Measurements from ENCODE around the gene PTOV1.

PTOV1 gene

DNA sequence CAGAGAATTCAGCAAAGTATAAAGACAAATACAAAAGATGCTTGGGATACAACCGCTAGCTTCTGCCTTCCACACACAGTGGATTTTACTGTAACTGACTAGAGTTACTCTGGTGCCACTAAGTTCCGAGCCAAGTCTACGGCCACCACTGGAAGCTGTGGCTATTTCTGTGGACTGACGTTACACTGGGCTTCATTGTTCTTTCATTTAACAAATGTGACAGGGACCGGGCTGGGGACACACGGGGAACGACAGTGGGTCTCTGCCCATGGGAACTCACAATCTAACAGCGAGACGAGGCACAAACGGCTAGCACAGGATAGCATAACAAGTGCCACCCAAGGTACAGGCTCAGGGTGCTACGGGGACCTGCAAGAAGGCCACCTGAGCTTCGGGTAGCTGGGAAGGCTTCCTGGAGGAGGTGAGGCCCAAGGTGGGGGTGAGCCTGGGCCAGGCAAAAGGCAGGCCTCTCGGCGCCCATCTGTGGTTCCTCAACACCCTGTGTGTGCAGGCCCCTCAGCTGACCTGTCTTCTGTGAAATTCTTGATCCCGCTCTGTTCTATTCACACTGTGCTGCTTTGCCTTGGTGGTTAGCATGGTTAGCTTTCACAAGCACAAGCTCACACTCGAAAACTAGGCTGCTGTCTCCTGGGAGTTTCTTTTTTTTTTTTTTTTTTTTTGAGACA is 56.1 kb downstream of the PTOV1 start:
- H3K4me1 ChIP-seq (ENCODE audit: control insufficient read depth, insufficient read depth, low read depth, low read length) = peaks cover 4% of the 10 kb centered on the region
- no peak overlapping the region for H2BK12ac ChIP-seq (ENCODE audit: low read length in 2 of 2)
- no peaks in the 10 kb centered on the region for H3K9me3 ChIP-seq (ENCODE audit: control insufficient read depth, low read length)
- H3K27me3 ChIP-seq (ENCODE audit: control insufficient read depth in 1 of 2, insufficient read depth in 1 of 2, low read length in 2 of 2) = no peaks in the 10 kb centered on the region
- H3K4ac ChIP-seq (ENCODE audit: low read depth in 1 of 2, low read length in 2 of 2) = no peak overlapping the region
- H3K14ac ChIP-seq (ENCODE audit: low read length in 2 of 2) = no peak overlapping the region
- H3K27ac ChIP-seq (ENCODE audit: low read length, poor library complexity, severe bottlenecking) = no peak overlapping the region
- no peak overlapping the region for H2BK15ac ChIP-seq (ENCODE audit: low read depth, poor library complexity, severe bottlenecking)
- no peak overlapping the region for H2AK5ac ChIP-seq (ENCODE audit: low read length, severe bottlenecking)
- peak overlapping the region; percentile 44 for H4K91ac ChIP-seq (ENCODE audit: low read length)
- no peak for DNase-seq
- no peak overlapping the region for H3K9ac ChIP-seq (ENCODE audit: low read length)
- 96% methylated on average over 16 of the region's 16 CpGs for WGBS
- H3K23ac ChIP-seq (ENCODE audit: low read length in 2 of 2) = no peak overlapping the region
- no peak overlapping the region for H3K4me3 ChIP-seq (ENCODE audit: insufficient read depth in 1 of 2, low read depth in 1 of 2, low read length in 2 of 2)
- H4K8ac ChIP-seq (ENCODE audit: low read length) = no peak overlapping the region
- H2BK120ac ChIP-seq (ENCODE audit: low read depth, low read length) = no peak overlapping the region
- peaks cover 32% of the 10 kb centered on the region for H3K79me1 ChIP-seq (replicated peaks; ENCODE audit: low read length, poor library complexity, severe bottlenecking)
- no peak overlapping the region for H2AFZ ChIP-seq (ENCODE audit: low read depth, low read length)
- H3K36me3 ChIP-seq (ENCODE audit: control insufficient read depth in 1 of 2, insufficient read depth in 2 of 2, low read depth in 1 of 2, low read length in 2 of 2) = peaks cover 37 to 43% of the 10 kb centered on the region in 2 experiments
- no peak overlapping the region for H3K18ac ChIP-seq (ENCODE audit: low read depth in 1 of 2, low read length in 2 of 2)
- H2BK5ac ChIP-seq (ENCODE audit: low read depth, low read length, poor library complexity, severe bottlenecking) = no peak overlapping the region
- H3K4me2 ChIP-seq (ENCODE audit: low read length, poor library complexity, severe bottlenecking) = no peak overlapping the region

DNA sequence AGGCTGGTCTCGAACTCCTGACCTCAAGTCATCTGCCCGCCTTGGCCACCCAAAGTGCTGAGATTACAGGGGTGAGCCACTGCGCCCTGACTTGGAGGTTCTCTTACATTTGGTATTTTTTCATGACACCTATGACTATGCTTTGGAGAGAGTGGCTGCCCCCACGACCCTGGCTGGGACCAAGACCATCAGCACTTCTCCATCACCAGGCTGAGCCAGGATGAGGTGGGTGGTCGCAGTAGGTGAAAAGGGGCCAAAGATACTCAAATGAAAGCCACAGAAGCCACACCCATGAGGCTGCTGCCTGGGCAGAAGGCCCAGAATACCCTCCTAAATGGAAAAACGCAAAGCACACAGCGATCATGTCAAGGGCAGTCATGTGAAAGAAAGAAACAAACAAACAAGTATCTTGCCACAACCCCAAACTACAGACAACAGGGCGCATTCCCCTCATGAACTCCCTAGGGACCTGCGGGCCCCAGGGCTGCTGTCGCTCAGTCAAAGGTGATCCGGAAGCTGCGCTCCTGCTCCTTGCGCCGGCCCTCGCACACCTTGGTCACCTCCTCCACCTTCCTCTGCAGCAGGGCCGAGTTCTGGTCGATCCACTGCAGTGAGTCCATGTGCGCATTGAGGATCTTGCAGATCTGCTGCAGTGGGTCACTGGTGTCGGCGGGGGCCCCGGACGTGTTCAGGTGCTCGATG is 56.9 kb downstream of the PTOV1 start:
- Histone ChIP-seq H3K9ac (ENCODE audit: low read length) (no peak overlapping the region), H3K18ac (ENCODE audit: low read depth in 1 of 2, low read length in 2 of 2) (no peak overlapping the region), H3K4me1 (ENCODE audit: control insufficient read depth, insufficient read depth, low read depth, low read length) (peaks cover 4% of the 10 kb centered on the region), H3K4ac (ENCODE audit: low read depth in 1 of 2, low read length in 2 of 2) (no peak overlapping the region), H3K4me3 (ENCODE audit: insufficient read depth in 1 of 2, low read depth in 1 of 2, low read length in 2 of 2) (no peak overlapping the region), H3K27me3 (ENCODE audit: control insufficient read depth in 1 of 2, insufficient read depth in 1 of 2, low read length in 2 of 2) (no peaks in the 10 kb centered on the region), H4K8ac (ENCODE audit: low read length) (no peak overlapping the region), H2BK120ac (ENCODE audit: low read depth, low read length) (no peak overlapping the region), H2AFZ (ENCODE audit: low read depth, low read length) (no peak overlapping the region), H2AK5ac (ENCODE audit: low read length, severe bottlenecking) (no peak overlapping the region), H4K91ac (ENCODE audit: low read length) (no peak overlapping the region), H3K79me1 (replicated peaks; ENCODE audit: low read length, poor library complexity, severe bottlenecking) (peaks cover 37% of the 10 kb centered on the region), H3K23ac (ENCODE audit: low read length in 2 of 2) (no peak overlapping the region), H2BK12ac (ENCODE audit: low read length in 2 of 2) (no peak overlapping the region), H3K14ac (ENCODE audit: low read length in 2 of 2) (no peak overlapping the region), H3K4me2 (ENCODE audit: low read length, poor library complexity, severe bottlenecking) (no peak overlapping the region), H3K36me3 (ENCODE audit: control insufficient read depth in 1 of 2, insufficient read depth in 2 of 2, low read depth in 1 of 2, low read length in 2 of 2) (peaks cover 43 to 49% of the 10 kb centered on the region in 2 experiments), H3K27ac (ENCODE audit: low read length, poor library complexity, severe bottlenecking) (no peak overlapping the region), H2BK15ac (ENCODE audit: low read depth, poor library complexity, severe bottlenecking) (no peak overlapping the region), H3K9me3 (ENCODE audit: control insufficient read depth, low read length) (no peaks in the 10 kb centered on the region), H2BK5ac (ENCODE audit: low read depth, low read length, poor library complexity, severe bottlenecking) (no peak overlapping the region)
- WGBS = 98% methylated on average over 23 of the region's 23 CpGs
- no peak for DNase-seq

DNA sequence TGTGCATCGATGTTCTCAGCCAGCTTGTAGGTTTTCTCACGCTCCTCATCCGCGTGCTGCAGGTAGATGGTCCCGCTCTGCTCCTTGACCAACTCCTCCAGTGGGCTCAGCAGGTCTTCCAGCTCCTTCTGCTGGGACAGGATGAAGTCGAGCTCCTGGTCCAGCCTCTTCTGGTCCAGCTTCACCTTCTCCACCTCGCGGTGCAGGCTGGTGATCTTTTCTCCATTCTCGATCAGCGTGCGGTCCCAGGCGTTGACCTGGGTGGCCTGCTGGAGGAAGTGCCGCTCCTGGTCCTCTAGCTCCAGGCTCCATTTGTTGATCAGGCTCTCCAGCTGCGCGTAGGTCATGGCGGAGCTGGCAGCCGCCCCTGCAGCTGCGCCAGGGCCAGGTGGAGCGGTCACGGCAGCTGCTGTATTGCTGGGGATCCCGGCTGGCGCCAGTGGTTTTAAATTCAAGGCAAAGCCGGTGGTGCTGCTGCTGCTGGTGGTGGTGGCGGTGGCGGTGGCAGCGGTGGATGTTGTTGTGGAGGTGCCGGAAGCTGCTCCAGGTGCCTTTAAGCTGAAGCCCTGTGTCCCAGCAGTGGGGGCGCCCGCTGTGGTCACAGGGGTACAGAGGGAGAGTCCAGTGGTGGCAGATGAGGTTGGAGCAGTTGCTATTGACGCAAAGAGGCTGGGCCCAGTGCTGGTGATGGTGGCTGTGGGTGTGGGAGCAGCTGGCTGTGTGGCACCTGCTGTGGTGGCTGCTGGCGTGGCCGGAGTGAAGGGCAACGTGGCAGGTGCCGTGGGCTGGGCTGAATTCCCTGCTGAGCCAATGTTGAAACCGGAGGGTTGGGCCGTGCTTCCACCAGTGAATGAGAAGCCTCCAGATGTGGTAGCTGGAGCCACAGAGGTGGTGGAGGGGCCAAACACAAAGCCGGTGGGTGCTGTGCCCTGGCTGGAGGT is 57.8 kb downstream of the PTOV1 start:
- H3K27me3 ChIP-seq (ENCODE audit: control insufficient read depth in 1 of 2, insufficient read depth in 1 of 2, low read length in 2 of 2) = no peaks in the 10 kb centered on the region
- H3K79me1 ChIP-seq (replicated peaks; ENCODE audit: low read length, poor library complexity, severe bottlenecking) = peaks cover 41% of the 10 kb centered on the region
- H3K4me3 ChIP-seq (ENCODE audit: insufficient read depth in 1 of 2, low read depth in 1 of 2, low read length in 2 of 2) = no peak overlapping the region
- H2BK120ac ChIP-seq (ENCODE audit: low read depth, low read length) = no peak overlapping the region
- no peak overlapping the region for H4K8ac ChIP-seq (ENCODE audit: low read length)
- no peaks in the 10 kb centered on the region for H3K9me3 ChIP-seq (ENCODE audit: control insufficient read depth, low read length)
- no peak overlapping the region for H3K14ac ChIP-seq (ENCODE audit: low read length in 2 of 2)
- H2BK5ac ChIP-seq (ENCODE audit: low read depth, low read length, poor library complexity, severe bottlenecking) = no peak overlapping the region
- H3K4ac ChIP-seq (ENCODE audit: low read depth in 1 of 2, low read length in 2 of 2) = no peak overlapping the region
- no peak overlapping the region for H3K4me2 ChIP-seq (ENCODE audit: low read length, poor library complexity, severe bottlenecking)
- H3K36me3 ChIP-seq (ENCODE audit: control insufficient read depth in 1 of 2, insufficient read depth in 2 of 2, low read depth in 1 of 2, low read length in 2 of 2) = peaks cover 51 to 58% of the 10 kb centered on the region in 2 experiments
- H2AFZ ChIP-seq (ENCODE audit: low read depth, low read length) = no peak overlapping the region
- 99% methylated on average over 37 of the region's 37 CpGs for WGBS
- H3K23ac ChIP-seq (ENCODE audit: low read length in 2 of 2) = no peak overlapping the region
- peaks cover 4% of the 10 kb centered on the region for H3K4me1 ChIP-seq (ENCODE audit: control insufficient read depth, insufficient read depth, low read depth, low read length)
- H2BK12ac ChIP-seq (ENCODE audit: low read length in 2 of 2) = no peak overlapping the region
- no peak overlapping the region for H2AK5ac ChIP-seq (ENCODE audit: low read length, severe bottlenecking)
- no peak overlapping the region for H3K9ac ChIP-seq (ENCODE audit: low read length)
- H4K91ac ChIP-seq (ENCODE audit: low read length) = no peak overlapping the region
- H2BK15ac ChIP-seq (ENCODE audit: low read depth, poor library complexity, severe bottlenecking) = no peak overlapping the region
- no peak overlapping the region for H3K18ac ChIP-seq (ENCODE audit: low read depth in 1 of 2, low read length in 2 of 2)
- no peak for DNase-seq
- no peak overlapping the region for H3K27ac ChIP-seq (ENCODE audit: low read length, poor library complexity, severe bottlenecking)

- Histone ChIP-seq H3K27me3 (ENCODE audit: control insufficient read depth in 1 of 2, insufficient read depth in 1 of 2, low read length in 2 of 2) (no peaks in the 10 kb centered on the region), H2BK15ac (ENCODE audit: low read depth, poor library complexity, severe bottlenecking) (no peak overlapping the region), H3K23ac (ENCODE audit: low read length in 2 of 2) (no peak overlapping the region), H2BK5ac (ENCODE audit: low read depth, low read length, poor library complexity, severe bottlenecking) (no peak overlapping the region), H2BK12ac (ENCODE audit: low read length in 2 of 2) (no peak overlapping the region), H3K4me2 (ENCODE audit: low read length, poor library complexity, severe bottlenecking) (no peak overlapping the region), H2AK5ac (ENCODE audit: low read length, severe bottlenecking) (no peak overlapping the region), H2AFZ (ENCODE audit: low read depth, low read length) (no peak overlapping the region), H4K91ac (ENCODE audit: low read length) (no peak overlapping the region), H2BK120ac (ENCODE audit: low read depth, low read length) (no peak overlapping the region), H3K36me3 (ENCODE audit: control insufficient read depth in 1 of 2, insufficient read depth in 2 of 2, low read depth in 1 of 2, low read length in 2 of 2) (peaks cover 62 to 69% of the 10 kb centered on the region in 2 experiments), H3K27ac (ENCODE audit: low read length, poor library complexity, severe bottlenecking) (no peak overlapping the region), H3K79me1 (replicated peaks; ENCODE audit: low read length, poor library complexity, severe bottlenecking) (peaks cover 50% of the 10 kb centered on the region), H3K14ac (ENCODE audit: low read length in 2 of 2) (no peak overlapping the region), H3K4me1 (ENCODE audit: control insufficient read depth, insufficient read depth, low read depth, low read length) (peaks cover 4% of the 10 kb centered on the region), H3K9ac (ENCODE audit: low read length) (no peak overlapping the region), H4K8ac (ENCODE audit: low read length) (no peak overlapping the region), H3K9me3 (ENCODE audit: control insufficient read depth, low read length) (no peaks in the 10 kb centered on the region), H3K4ac (ENCODE audit: low read depth in 1 of 2, low read length in 2 of 2) (no peak overlapping the region), H3K18ac (ENCODE audit: low read depth in 1 of 2, low read length in 2 of 2) (no peak overlapping the region), H3K4me3 (ENCODE audit: insufficient read depth in 1 of 2, low read depth in 1 of 2, low read length in 2 of 2) (no peak overlapping the region)
- no peak for DNase-seq
- WGBS = 98% methylated on average over 4 of the region's 5 CpGs
Observed at GRCh38 chr19:49910179-49910578, 59.2 kb downstream of the PTOV1 start.
